Measurements from ENCODE around the gene RAB25. TPM values are rescaled to one million over a fixed set of nuclear protein-coding genes. Genes with fewer than 3 reads are reported as not detected.

RAB25 gene
- polyA plus RNA-seq, 2 donors: 470 to 576 TPM

DNA sequence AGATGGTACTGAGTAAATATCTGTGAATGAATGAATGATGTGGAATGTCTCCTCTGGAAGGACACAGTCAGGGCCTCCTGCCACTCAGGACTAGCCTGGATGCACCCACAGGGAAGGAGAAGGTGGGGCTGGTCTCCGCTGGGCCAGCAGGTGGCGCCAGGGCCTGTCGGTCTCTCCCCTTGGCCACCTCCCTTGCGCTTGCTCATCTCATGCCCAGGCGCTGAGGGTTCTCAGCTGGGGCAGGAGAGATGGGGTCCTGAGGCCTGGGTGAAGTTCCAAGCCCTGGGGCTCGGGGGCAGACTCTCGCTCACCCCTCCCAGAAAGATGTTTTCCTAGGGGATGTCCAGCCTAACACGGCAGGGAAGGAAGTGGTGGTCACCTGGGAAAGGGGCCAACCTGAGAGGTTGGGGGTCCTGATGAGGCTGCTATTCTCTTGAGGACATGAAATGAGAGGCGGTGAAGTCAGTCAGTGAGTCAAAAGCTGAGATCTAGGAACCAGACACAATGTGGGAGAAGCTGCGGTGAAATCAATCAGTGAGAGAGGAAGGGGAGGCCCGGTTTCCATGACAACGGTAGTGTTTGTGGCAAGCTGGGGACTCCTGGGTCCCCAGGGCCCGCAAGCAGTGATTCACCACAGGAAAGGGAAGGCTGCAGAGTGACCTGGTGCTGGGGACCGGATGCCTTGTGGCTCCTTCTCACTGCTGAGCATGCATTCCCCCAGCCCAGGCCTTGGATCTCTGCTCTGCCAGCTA is 35.9 kb downstream of the RAB25 start:
- Histone ChIP-seq H3K4me3 (ENCODE audit: low read depth in 1 of 2, low read length in 2 of 2) (no peak overlapping the region), H3K4me1 (ENCODE audit: control insufficient read depth in 2 of 2, insufficient read depth in 2 of 2, low read length in 1 of 2) (peaks cover 9 to 19% of the 10 kb centered on the region in 2 donors), H3K27me3 (ENCODE audit: control insufficient read depth in 1 of 2, insufficient read depth in 2 of 2, low read length in 2 of 2) (no peaks in the 10 kb centered on the region), H3K27ac (ENCODE audit: low read depth in 2 of 2, low read length in 1 of 2) (peak overlapping the region; percentile 63 to 94), H3K36me3 (ENCODE audit: control insufficient read depth in 2 of 2, insufficient read depth in 2 of 2, low read length in 1 of 2) (peaks cover 0 to 2% of the 10 kb centered on the region in 2 donors), H3K9me3 (ENCODE audit: control insufficient read depth in 2 of 2, insufficient read depth in 1 of 2, low read depth in 1 of 2, low read length in 1 of 2) (no peaks in the 10 kb centered on the region)
- 15 to 18% methylated on average over 14 of the region's 14 CpGs for WGBS, 2 donors

DNA sequence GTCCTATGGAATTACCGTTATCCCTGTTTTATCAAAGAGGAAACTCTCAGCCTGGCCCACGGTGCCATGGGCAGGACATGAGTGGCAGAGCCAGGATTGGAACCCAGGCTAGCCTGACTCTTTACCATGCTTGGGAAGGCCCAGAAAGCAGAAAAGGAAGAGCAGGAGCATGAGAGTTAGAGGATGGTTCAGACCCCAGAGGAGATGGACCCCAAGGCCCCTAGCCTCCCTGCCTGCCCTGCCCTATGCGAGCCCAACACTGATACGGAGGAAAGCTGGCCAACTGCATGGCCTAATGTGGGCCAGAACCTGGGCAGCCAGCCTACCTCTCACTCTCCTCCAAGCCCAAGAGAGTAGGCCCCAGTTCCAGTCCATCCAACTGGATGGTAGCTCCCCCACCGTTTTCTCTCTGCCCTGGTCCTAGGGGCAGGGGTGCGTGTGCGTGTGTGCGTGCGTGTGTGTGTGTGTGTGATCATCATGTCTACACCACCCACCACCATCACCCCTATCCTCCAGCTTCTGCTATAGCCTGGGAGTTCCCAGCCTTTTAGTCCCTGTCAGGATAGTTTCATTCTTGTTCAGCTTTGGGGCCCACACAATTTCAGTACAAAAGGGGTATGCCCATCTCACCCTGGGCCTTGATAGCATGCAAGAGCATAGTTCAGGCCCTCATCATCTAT is 36.7 kb downstream of the RAB25 start:
- WGBS, 2 donors: 84 to 89% methylated on average over 9 of the region's 9 CpGs
- Histone ChIP-seq H3K36me3 (ENCODE audit: control insufficient read depth in 2 of 2, insufficient read depth in 2 of 2, low read length in 1 of 2) (peaks cover 0 to 2% of the 10 kb centered on the region in 2 donors), H3K9me3 (ENCODE audit: control insufficient read depth in 2 of 2, insufficient read depth in 1 of 2, low read depth in 1 of 2, low read length in 1 of 2) (no peaks in the 10 kb centered on the region), H3K27ac (ENCODE audit: low read depth in 2 of 2, low read length in 1 of 2) (peak overlapping the region; percentile 63 to 94), H3K4me3 (ENCODE audit: low read depth in 1 of 2, low read length in 2 of 2) (peak overlapping the region in 1 of 2 donors; percentile 5), H3K4me1 (ENCODE audit: control insufficient read depth in 2 of 2, insufficient read depth in 2 of 2, low read length in 1 of 2) (peaks cover 16 to 25% of the 10 kb centered on the region in 2 donors), H3K27me3 (ENCODE audit: control insufficient read depth in 1 of 2, insufficient read depth in 2 of 2, low read length in 2 of 2) (no peaks in the 10 kb centered on the region)

DNA sequence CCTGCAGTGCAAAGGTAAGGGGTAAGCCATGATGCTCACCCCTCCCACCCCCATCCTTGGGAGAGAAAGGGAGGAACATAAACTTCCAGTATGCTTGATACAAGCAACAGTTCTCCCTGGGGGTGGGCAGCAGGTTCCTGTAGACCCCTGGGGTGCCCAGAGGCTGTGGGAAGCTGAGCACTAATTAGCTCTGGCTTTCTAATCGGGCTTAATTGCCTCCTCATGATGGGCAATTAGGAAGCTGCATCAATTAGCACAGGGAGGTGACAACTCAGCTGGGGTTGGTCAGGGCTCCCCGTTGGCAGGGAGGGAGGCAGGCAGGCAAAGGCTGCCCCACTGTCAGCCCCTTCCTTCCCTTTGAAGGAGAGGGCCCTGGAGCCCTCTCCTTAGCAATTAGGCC is 37.8 kb downstream of the RAB25 start:
- Histone ChIP-seq H3K27ac (ENCODE audit: low read depth in 2 of 2, low read length in 1 of 2) (peak overlapping the region in 1 of 2 donors; percentile 37), H3K36me3 (ENCODE audit: control insufficient read depth in 2 of 2, insufficient read depth in 2 of 2, low read length in 1 of 2) (peaks cover 0 to 2% of the 10 kb centered on the region in 2 donors), H3K27me3 (ENCODE audit: control insufficient read depth in 1 of 2, insufficient read depth in 2 of 2, low read length in 2 of 2) (no peaks in the 10 kb centered on the region), H3K4me3 (ENCODE audit: low read depth in 1 of 2, low read length in 2 of 2) (no peak overlapping the region), H3K4me1 (ENCODE audit: control insufficient read depth in 2 of 2, insufficient read depth in 2 of 2, low read length in 1 of 2) (peaks cover 26 to 36% of the 10 kb centered on the region in 2 donors), H3K9me3 (ENCODE audit: control insufficient read depth in 2 of 2, insufficient read depth in 1 of 2, low read depth in 1 of 2, low read length in 1 of 2) (no peaks in the 10 kb centered on the region)
- WGBS, 2 donors: 76 to 93% methylated on average over 2 of the region's 2 CpGs

DNA sequence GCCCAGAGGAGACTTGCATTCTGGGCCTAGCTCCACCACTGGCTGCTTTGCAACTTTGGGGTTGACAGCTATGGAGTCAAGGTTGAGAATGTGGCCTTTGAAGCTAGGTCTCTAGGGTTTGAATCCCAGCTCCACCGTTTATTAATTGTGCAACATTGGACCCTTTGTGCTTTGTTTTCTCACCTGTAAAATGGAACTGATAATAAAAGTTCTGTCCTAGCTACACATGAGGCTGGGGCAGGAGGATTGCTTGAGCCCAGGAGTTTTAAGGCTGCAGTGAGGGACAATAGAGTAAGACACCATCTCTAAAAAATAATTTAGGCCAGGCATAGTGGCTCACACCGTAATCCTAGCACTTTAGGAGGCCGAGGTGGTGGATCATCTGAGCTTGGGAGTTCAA is 38.3 kb downstream of the RAB25 start:
- Histone ChIP-seq H3K27ac (ENCODE audit: low read depth in 2 of 2, low read length in 1 of 2) (peak overlapping the region in 1 of 2 donors; percentile 37), H3K27me3 (ENCODE audit: control insufficient read depth in 1 of 2, insufficient read depth in 2 of 2, low read length in 2 of 2) (no peaks in the 10 kb centered on the region), H3K36me3 (ENCODE audit: control insufficient read depth in 2 of 2, insufficient read depth in 2 of 2, low read length in 1 of 2) (peaks cover 0 to 2% of the 10 kb centered on the region in 2 donors), H3K4me1 (ENCODE audit: control insufficient read depth in 2 of 2, insufficient read depth in 2 of 2, low read length in 1 of 2) (peaks cover 31 to 39% of the 10 kb centered on the region in 2 donors), H3K9me3 (ENCODE audit: control insufficient read depth in 2 of 2, insufficient read depth in 1 of 2, low read depth in 1 of 2, low read length in 1 of 2) (no peaks in the 10 kb centered on the region), H3K4me3 (ENCODE audit: low read depth in 1 of 2, low read length in 2 of 2) (no peak overlapping the region)
- WGBS, 2 donors: 80 to 87% methylated on average over 3 of the region's 3 CpGs

DNA sequence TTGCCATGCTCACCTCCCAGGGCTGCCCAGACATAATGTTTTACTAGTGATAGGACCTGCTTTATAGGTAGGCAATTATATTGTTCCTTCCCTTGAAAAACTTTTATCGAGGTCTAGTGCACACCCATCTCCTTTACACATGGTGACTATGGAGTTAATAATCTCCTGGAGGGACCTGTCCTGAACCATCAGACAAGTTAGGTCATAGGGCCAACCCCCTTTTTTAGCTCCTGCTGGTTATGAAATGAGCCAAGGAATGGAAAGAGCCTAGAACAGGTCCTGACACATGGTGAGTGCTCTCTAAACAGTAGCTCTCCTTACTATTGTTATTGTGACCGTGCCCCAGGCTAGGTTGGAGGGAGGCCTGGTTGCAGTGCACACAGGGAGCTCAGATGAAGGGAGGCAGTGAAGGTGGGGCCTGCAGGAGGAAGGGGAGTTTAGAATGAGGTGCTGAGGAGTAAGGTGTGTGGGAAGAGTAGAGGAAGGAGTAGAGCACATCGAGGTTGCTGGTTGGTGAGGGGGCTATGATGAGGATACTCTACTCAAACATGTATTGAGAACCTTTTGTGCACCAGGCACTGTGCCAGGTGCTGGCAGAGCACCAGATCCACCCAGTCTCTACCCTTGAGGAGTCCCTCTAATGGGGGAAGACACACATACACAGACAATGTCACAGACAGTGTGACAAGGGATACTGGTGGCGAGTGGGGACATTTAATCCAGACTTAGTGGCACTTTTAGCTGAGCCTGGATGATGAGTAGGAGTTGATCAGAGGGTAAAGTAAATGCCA is 39.4 kb downstream of the RAB25 start:
- 47 to 63% methylated on average over 4 of the region's 4 CpGs for WGBS, 2 donors
- no peaks in the 10 kb centered on the region for H3K27me3 ChIP-seq (ENCODE audit: control insufficient read depth in 1 of 2, insufficient read depth in 2 of 2, low read length in 2 of 2)
- H3K36me3 ChIP-seq (ENCODE audit: control insufficient read depth in 2 of 2, insufficient read depth in 2 of 2, low read length in 1 of 2): peaks cover 0 to 2% of the 10 kb centered on the region in 2 donors
- H3K4me1 ChIP-seq (ENCODE audit: control insufficient read depth in 2 of 2, insufficient read depth in 2 of 2, low read length in 1 of 2): peaks cover 42 to 50% of the 10 kb centered on the region in 2 donors
- peak overlapping the region; percentile 75 to 77 for H3K27ac ChIP-seq (ENCODE audit: low read depth in 2 of 2, low read length in 1 of 2)
- no peaks in the 10 kb centered on the region for H3K9me3 ChIP-seq (ENCODE audit: control insufficient read depth in 2 of 2, insufficient read depth in 1 of 2, low read depth in 1 of 2, low read length in 1 of 2)
- no peak overlapping the region for H3K4me3 ChIP-seq (ENCODE audit: low read depth in 1 of 2, low read length in 2 of 2)

DNA sequence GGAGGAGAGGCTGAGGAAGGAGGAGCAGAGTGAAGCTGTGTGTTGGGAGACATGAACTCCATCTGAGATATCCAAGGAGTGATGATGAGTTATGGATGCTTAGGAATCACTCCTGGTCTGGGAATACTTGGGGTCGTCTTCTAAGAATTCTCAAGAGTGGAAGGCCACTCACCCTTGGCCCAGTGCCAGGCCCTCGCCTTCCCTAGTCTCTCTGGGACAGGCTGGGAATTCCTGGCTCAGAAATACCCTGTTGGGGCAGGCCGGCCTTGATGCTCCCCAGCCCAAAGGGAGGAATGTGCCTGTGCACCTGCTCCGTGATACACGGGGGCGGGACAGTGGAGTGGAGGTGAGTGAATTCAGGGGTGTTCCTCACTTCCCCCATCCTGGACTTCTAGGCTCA is 40.9 kb downstream of the RAB25 start:
- H3K36me3 ChIP-seq (ENCODE audit: control insufficient read depth in 2 of 2, insufficient read depth in 2 of 2, low read length in 1 of 2): no peaks in the 10 kb centered on the region
- WGBS, 2 donors: 42 to 43% methylated on average over 6 of the region's 6 CpGs
- H3K27ac ChIP-seq (ENCODE audit: low read depth in 2 of 2, low read length in 1 of 2): peak overlapping the region; percentile 90 to 99
- H3K27me3 ChIP-seq (ENCODE audit: control insufficient read depth in 1 of 2, insufficient read depth in 2 of 2, low read length in 2 of 2): no peaks in the 10 kb centered on the region
- H3K4me1 ChIP-seq (ENCODE audit: control insufficient read depth in 2 of 2, insufficient read depth in 2 of 2, low read length in 1 of 2): peaks cover 38 to 48% of the 10 kb centered on the region in 2 donors
- H3K4me3 ChIP-seq (ENCODE audit: low read depth in 1 of 2, low read length in 2 of 2): no peak overlapping the region
- no peaks in the 10 kb centered on the region for H3K9me3 ChIP-seq (ENCODE audit: control insufficient read depth in 2 of 2, insufficient read depth in 1 of 2, low read depth in 1 of 2, low read length in 1 of 2)

DNA sequence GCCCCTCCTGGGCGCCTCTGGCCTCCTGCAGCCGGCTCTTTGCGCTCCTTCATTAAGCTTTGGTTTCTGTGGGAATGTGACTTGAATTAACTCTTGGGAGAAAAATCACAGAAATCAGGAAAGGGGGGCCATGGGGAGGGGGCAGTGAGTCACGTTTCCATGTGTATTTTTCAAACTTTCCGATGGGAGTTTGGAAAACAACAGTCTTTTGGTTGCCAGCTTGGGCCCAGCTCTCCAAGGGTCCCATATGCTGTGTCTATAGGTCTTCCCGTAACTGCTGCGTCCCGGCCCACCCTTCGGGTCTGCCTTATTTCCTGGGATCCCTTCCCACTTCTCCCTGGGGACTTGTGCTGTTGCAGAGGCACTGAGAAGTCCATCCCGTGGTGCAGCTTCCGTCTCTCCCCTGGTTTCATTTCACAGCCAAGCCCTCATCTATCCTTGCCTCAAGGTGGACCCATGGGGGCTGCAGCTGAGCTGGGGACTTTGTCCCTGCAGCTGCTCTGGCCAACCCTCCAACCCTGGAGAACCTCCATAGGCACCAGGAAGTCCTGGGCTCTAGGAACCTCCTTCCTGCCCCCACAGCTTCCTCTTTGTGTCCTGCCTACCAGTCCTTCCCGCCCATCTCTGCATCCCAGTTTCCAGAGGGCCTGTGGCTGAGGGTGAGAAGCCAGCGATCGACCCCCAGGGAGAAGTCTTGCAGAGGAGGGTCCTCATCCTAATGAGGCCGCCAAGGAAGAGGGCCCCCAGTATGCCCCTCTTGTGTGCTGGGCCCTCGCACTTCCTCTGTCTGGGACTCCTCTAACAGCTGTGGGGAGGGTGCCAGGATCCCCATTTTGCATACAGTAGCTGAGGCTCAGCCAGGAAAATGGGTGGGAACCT is 41.9 kb downstream of the RAB25 start:
- H3K27me3 ChIP-seq (ENCODE audit: control insufficient read depth in 1 of 2, insufficient read depth in 2 of 2, low read length in 2 of 2): no peaks in the 10 kb centered on the region
- H3K36me3 ChIP-seq (ENCODE audit: control insufficient read depth in 2 of 2, insufficient read depth in 2 of 2, low read length in 1 of 2): no peaks in the 10 kb centered on the region
- peaks cover 37 to 40% of the 10 kb centered on the region in 2 donors for H3K4me1 ChIP-seq (ENCODE audit: control insufficient read depth in 2 of 2, insufficient read depth in 2 of 2, low read length in 1 of 2)
- no peaks in the 10 kb centered on the region for H3K9me3 ChIP-seq (ENCODE audit: control insufficient read depth in 2 of 2, insufficient read depth in 1 of 2, low read depth in 1 of 2, low read length in 1 of 2)
- H3K27ac ChIP-seq (ENCODE audit: low read depth in 2 of 2, low read length in 1 of 2): peak overlapping the region; percentile 90 to 99
- no peak overlapping the region for H3K4me3 ChIP-seq (ENCODE audit: low read depth in 1 of 2, low read length in 2 of 2)
- WGBS, 2 donors: 54% methylated on average over 16 of the region's 16 CpGs

DNA sequence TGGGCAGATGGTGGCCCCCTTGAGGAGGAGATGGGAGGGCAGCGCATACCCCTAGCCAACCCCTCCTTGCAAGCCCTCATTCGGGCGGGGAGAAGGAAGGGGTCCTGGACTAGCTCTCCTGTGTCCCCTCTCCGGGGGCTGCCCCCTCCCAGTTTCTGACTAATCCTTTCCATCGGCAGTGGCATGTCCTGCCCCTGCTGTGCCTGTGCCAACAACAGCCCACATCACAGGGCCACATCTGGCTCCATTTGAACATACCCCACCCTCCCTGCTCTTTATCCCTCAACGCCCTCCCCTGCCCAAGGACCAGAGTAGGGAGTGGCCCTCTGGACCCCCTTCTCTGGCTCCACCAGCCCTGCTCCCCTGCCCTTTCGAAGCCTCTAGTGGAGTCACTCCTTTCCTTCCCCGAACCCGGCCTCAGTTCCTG is 42.6 kb downstream of the RAB25 start:
- no peak overlapping the region for H3K4me3 ChIP-seq (ENCODE audit: low read depth in 1 of 2, low read length in 2 of 2)
- 24 to 36% methylated on average over 9 of the region's 9 CpGs for WGBS, 2 donors

More for the DNA sequence above, 42.6 kb downstream of the RAB25 start:
- H3K27ac ChIP-seq (ENCODE audit: low read depth in 2 of 2, low read length in 1 of 2): peak overlapping the region; percentile 90 to 99
- no peaks in the 10 kb centered on the region for H3K9me3 ChIP-seq (ENCODE audit: control insufficient read depth in 2 of 2, insufficient read depth in 1 of 2, low read depth in 1 of 2, low read length in 1 of 2)
- no peaks in the 10 kb centered on the region for H3K27me3 ChIP-seq (ENCODE audit: control insufficient read depth in 1 of 2, insufficient read depth in 2 of 2, low read length in 2 of 2)
- peaks cover 37 to 40% of the 10 kb centered on the region in 2 donors for H3K4me1 ChIP-seq (ENCODE audit: control insufficient read depth in 2 of 2, insufficient read depth in 2 of 2, low read length in 1 of 2)
- H3K36me3 ChIP-seq (ENCODE audit: control insufficient read depth in 2 of 2, insufficient read depth in 2 of 2, low read length in 1 of 2): no peaks in the 10 kb centered on the region

Measured in esophagus (tissue), 2 donors.